Fibroblast of lung (primary cell): ENCODE measurements around the gene CACNA1S. TPM values are rescaled to one million over a fixed set of nuclear protein-coding genes. Genes with fewer than 3 reads are reported as not detected.

Source experiments
- DNase-seq, 2 donors: peaks; one replicate each; pipeline versions ENCODE4 v3.0.0 to v3.0.0-alpha.2; 2010; ENCODE audit warnings: low read depth in 2 of 2
- H2AFZ ChIP-seq: 2 replicates; pipeline ENCODE4 v1.5.1; 2012; ENCODE audit warnings: low read length, control low read depth, inconsistent platforms
- H3K27ac ChIP-seq: 2 replicates; pipeline ENCODE4 v1.5.1; 2011; ENCODE audit warnings: low read length, control low read depth; ENCODE audit not compliant: insufficient read depth
- H3K27me3 ChIP-seq: 2 replicates; pipeline ENCODE4 v1.5.1; 2011; ENCODE audit warnings: mild to moderate bottlenecking, low read length; ENCODE audit not compliant: control insufficient read depth, insufficient read depth
- H3K36me3 ChIP-seq: 2 replicates; pipeline ENCODE4 v1.5.1; 2011; ENCODE audit warnings: low read length; ENCODE audit not compliant: control insufficient read depth, insufficient read depth
- H3K4me1 ChIP-seq: 2 replicates; pipeline ENCODE4 v1.5.1; 2011; ENCODE audit warnings: low read length; ENCODE audit not compliant: control insufficient read depth, insufficient read depth; ENCODE audit errors: extremely low read depth
- H3K4me2 ChIP-seq: 2 replicates; pipeline ENCODE4 v1.5.1; 2011; ENCODE audit warnings: low read length, control low read depth; ENCODE audit not compliant: insufficient read depth; ENCODE audit errors: extremely low read depth
- H3K4me3 ChIP-seq, 4 experiments: fragments of 200-600 bp in 1 of 4; sonication (generic) in 1 of 4; replicated peaks in 1 of 4; 2 replicates each; pipeline ENCODE4 v1.5.1; 2011 to 2016; ENCODE audit warnings: low read length in 4 of 4, low read depth in 3 of 4, mild to moderate bottlenecking in 3 of 4, control low read depth in 2 of 4, inconsistent platforms in 1 of 4, mixed read lengths in 1 of 4; ENCODE audit not compliant: insufficient read depth in 1 of 4; ENCODE audit errors: control extremely low read depth in 1 of 4
- H3K79me2 ChIP-seq: 2 replicates; pipeline ENCODE4 v1.5.1; 2012; ENCODE audit warnings: mild to moderate bottlenecking, low read length, inconsistent platforms; ENCODE audit not compliant: control insufficient read depth, insufficient read depth
- H3K9ac ChIP-seq: 2 replicates; pipeline ENCODE4 v1.5.1; 2011; ENCODE audit warnings: mild to moderate bottlenecking, low read length, control low read depth; ENCODE audit not compliant: insufficient read depth
- H3K9me3 ChIP-seq: 2 replicates; pipeline ENCODE4 v1.5.1; 2012; ENCODE audit warnings: low read depth, low read length; ENCODE audit not compliant: control insufficient read depth, insufficient read depth
- H4K20me1 ChIP-seq: 2 replicates; pipeline ENCODE4 v1.5.1; 2011; ENCODE audit warnings: low read length; ENCODE audit not compliant: control insufficient read depth, insufficient read depth; ENCODE audit errors: extremely low read depth
- EZH2 ChIP-seq: IDR thresholded peaks from 2 replicates; pipeline ENCODE4 v1.5.1; 2012; ENCODE audit warnings: low read length, control low read depth, mild to moderate bottlenecking; ENCODE audit errors: missing control alignments
- polyA minus RNA-seq: library from RNA; depleted of rRNA, polyadenylated mRNA; stranded (reverse); fragments of >200 nt; gene quantifications from 2 replicates; pipeline ENCODE4 v1.2.3, GENCODE V29; 2011; ENCODE audit warnings: low replicate concordance
- polyA plus RNA-seq, 2 donors: library from polyadenylated mRNA; depleted of rRNA in 1 of 2; stranded (reverse) in 1 of 2; unstranded in 1 of 2; fragments of >200 nt; gene quantifications; 2 replicates each; pipeline ENCODE4 v1.2.1, GENCODE V29; 2011 to 2012; ENCODE audit warnings: missing spikeins in 1 of 2
- total RNA-seq: library from RNA; depleted of rRNA; stranded (reverse); fragments of >200 nt; gene quantifications from 2 replicates; pipeline ENCODE4 v1.2.1, GENCODE V29; 2014
- TF ChIP-seq, protein P1 (sequence below), 2 donors: IDR thresholded peaks in 1 of 2; conservative IDR thresholded peaks in 1 of 2; 1 replicate in 1 of 2; 2 replicates in 1 of 2; pipeline ENCODE4 v1.5.1; 2011 to 2012; ENCODE audit warnings: low read length in 2 of 2, control low read depth in 1 of 2, inconsistent platforms in 1 of 2, low read depth in 1 of 2, mild to moderate bottlenecking in 1 of 2

Gene CACNA1S
- total RNA-seq (not detected in 2 replicates), polyA plus RNA-seq (not detected in 2 replicates), polyA minus RNA-seq (not detected in 2 replicates)
- polyA plus RNA-seq (2012): not detected in 2 replicates

DNA sequence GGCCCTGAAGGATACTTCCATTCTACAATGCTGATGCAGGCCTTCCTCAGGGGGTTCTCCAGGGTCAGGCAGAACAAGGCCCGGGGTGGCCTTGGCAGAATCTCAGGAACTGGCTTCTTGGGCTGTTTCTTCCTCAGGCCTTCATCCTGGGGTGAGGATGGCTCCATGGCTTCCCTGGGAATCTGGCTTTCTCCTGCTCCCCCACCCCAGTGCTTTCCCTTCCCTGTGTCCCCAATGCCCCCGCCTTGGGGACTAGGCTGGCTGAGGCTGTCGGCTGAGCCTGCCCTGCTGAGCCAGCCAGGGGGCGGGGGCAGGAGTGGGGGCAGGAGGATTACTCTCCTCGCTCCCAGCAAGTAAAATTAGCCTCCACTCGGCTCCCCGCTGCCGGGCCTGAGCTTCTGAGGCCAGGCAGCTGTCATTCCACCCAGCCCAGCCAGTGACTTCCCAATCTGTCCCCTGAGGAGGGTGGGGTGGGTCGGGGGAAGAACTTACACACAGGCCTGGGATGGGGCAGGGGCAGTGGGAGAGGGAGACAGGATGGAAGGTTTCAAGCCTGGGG is at the start of gene CACNA1S:
CACNA1S (minus strand) TSS at position 254 of the 559 bp plus-strand sequence; CDS start at position 167, 87 bp downstream.
- H3K4me2 ChIP-seq: no peak within 1 kb of the TSS

DNA sequence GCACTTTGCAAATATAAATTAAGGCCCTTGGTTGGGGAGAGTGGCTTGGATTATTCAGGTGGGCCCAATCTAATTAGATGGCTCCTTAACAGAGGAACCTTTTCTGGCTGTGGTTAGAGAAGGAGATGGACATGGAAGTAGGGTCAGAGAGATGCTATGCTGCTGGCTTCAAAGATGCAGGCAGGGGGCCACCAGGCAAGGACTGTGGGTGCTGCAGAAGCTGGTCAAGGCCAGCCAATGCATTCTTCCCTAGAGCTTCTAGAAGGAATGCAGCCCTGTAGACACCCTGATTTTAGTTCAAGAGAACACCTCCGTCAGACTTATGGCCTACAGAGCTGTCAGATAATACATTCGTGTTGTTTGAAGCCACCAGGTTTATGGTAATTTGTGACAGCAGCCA is 45.7 kb upstream of the CACNA1S start:
- TF ChIP-seq, protein P1, sequence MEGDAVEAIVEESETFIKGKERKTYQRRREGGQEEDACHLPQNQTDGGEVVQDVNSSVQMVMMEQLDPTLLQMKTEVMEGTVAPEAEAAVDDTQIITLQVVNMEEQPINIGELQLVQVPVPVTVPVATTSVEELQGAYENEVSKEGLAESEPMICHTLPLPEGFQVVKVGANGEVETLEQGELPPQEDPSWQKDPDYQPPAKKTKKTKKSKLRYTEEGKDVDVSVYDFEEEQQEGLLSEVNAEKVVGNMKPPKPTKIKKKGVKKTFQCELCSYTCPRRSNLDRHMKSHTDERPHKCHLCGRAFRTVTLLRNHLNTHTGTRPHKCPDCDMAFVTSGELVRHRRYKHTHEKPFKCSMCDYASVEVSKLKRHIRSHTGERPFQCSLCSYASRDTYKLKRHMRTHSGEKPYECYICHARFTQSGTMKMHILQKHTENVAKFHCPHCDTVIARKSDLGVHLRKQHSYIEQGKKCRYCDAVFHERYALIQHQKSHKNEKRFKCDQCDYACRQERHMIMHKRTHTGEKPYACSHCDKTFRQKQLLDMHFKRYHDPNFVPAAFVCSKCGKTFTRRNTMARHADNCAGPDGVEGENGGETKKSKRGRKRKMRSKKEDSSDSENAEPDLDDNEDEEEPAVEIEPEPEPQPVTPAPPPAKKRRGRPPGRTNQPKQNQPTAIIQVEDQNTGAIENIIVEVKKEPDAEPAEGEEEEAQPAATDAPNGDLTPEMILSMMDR (conservative IDR thresholded peaks at IDR 0.05 in 1 of 2, IDR thresholded peaks at IDR 0.05 in 1 of 2; ENCODE audit: low read depth in 1 of 2, low read length in 2 of 2): no peak
- no peak for TF ChIP-seq EZH2
- Histone ChIP-seq H3K27me3 (peaks cover 24% of the 10 kb centered on the region), H3K9ac (no peak overlapping the region), H3K36me3 (no peaks in the 10 kb centered on the region), H3K79me2 (no peaks in the 10 kb centered on the region), H2AFZ (no peak overlapping the region), H4K20me1 (no peaks in the 10 kb centered on the region), H3K4me2 (no peak overlapping the region), H3K27ac (no peak overlapping the region), H3K4me1 (peaks cover 2% of the 10 kb centered on the region), H3K4me3 (no peak overlapping the region), H3K9me3 (no peaks in the 10 kb centered on the region)
- DNase-seq: no peak

More for the DNA sequence above, at the start of gene CACNA1S:
- no peaks in the 10 kb centered on the region for H3K36me3 ChIP-seq
- H3K4me1 ChIP-seq: no peaks in the 10 kb centered on the region
- DNase-seq: no peak
- TF ChIP-seq, protein P1 (conservative IDR thresholded peaks at IDR 0.05 in 1 of 2, IDR thresholded peaks at IDR 0.05 in 1 of 2; ENCODE audit: low read depth in 1 of 2, low read length in 2 of 2): no peak
- H3K27ac ChIP-seq: no peak within 1 kb of the TSS
- peaks cover 16% of the 10 kb centered on the region for H3K27me3 ChIP-seq
- no peaks in the 10 kb centered on the region for H4K20me1 ChIP-seq
- no peaks in the 10 kb centered on the region for H3K79me2 ChIP-seq
- no peak within 1 kb of the TSS for H2AFZ ChIP-seq
- H3K4me3 ChIP-seq: no peak within 1 kb of the TSS
- no peaks in the 10 kb centered on the region for H3K9me3 ChIP-seq
- no peak within 1 kb of the TSS for H3K9ac ChIP-seq

DNA sequence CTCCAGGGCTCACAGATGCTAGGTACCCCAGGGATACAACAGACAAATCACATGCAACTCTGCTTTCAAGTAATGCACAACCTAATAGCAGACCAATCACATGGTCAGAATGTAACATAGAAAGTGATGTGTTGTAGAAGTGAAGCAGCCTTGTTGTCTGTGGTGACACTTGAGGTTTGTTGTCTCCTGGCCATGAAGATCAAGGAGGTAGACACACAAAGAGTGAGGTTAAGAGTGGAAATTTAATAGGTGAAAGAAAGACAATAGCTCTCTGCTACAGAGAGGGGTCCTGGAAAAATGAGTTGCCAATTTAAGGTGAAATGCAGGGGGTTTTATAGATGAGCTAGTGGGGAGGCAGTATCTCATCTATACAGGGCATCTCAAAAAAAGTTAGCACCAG is 44.6 kb upstream of the CACNA1S start:
- H2AFZ ChIP-seq: no peak overlapping the region
- no peaks in the 10 kb centered on the region for H3K79me2 ChIP-seq
- H3K4me1 ChIP-seq: peaks cover 2% of the 10 kb centered on the region
- H3K9me3 ChIP-seq: no peaks in the 10 kb centered on the region
- no peaks in the 10 kb centered on the region for H4K20me1 ChIP-seq
- DNase-seq: no peak
- peaks cover 1% of the 10 kb centered on the region for H3K36me3 ChIP-seq
- no peak overlapping the region for H3K4me2 ChIP-seq
- peaks cover 21% of the 10 kb centered on the region for H3K27me3 ChIP-seq
- no peak overlapping the region for H3K9ac ChIP-seq
- TF ChIP-seq, protein P1 (conservative IDR thresholded peaks at IDR 0.05 in 1 of 2, IDR thresholded peaks at IDR 0.05 in 1 of 2; ENCODE audit: low read depth in 1 of 2, low read length in 2 of 2): no peak
- no peak for TF ChIP-seq EZH2
- H3K4me3 ChIP-seq: no peak overlapping the region
- no peak overlapping the region for H3K27ac ChIP-seq
